ENCODE results near the gene SEC23B. TPM values are rescaled to one million over a fixed set of nuclear protein-coding genes. Genes with fewer than 3 reads are reported as not detected.

SEC23B gene
- total RNA-seq = 52.3 and 65.9 TPM in 2 replicates

GRCh38 chr20:18507218-18508191, at the start of gene SEC23B:
Gene SEC23B, plus strand, starts transcription at chr20:18507940. Its CDS starts 2,896 bp downstream, at chr20:18510836.

GRCh38 chr20:18466894-18467730, 40.6 kb upstream of the SEC23B start, which contains the start of the genes DZANK1 and POLR3F:
Gene DZANK1, minus strand, starts transcription at chr20:18467030. Its CDS starts 1,672 bp downstream, at chr20:18465358.
Gene POLR3F, plus strand, starts transcription at chr20:18467390. Its CDS starts 117 bp downstream, at chr20:18467507.

GRCh38 chr20:18496740-18497592, 10.8 kb upstream of the SEC23B start, which contains the start of gene RBBP9:
Gene RBBP9, minus strand, starts transcription at chr20:18497225. Its CDS starts 58 bp downstream, at chr20:18497167.

GRCh38 chr20:18566892-18567738, 59.4 kb downstream of the SEC23B start, which contains the start of gene SMIM26:
Gene SMIM26, plus strand, starts transcription at chr20:18567432. Its CDS starts 47 bp downstream, at chr20:18567479.

GRCh38 chr20:18587665-18588573, 80.2 kb downstream of the SEC23B start, which contains the start of gene DTD1:
Gene DTD1, plus strand, starts transcription at chr20:18588054. Its CDS starts 19 bp downstream, at chr20:18588073.

Other genes starting within 250 kb of the SEC23B start
- gene ZNF133, start 219.4 kb upstream of the SEC23B start, total RNA-seq = 12.8 and 20.0 TPM in 2 replicates
- 0.71 and 1.1 TPM in 2 replicates for gene DZANK1, start 40.9 kb upstream of the SEC23B start, total RNA-seq
- gene POLR3F, start 40.5 kb upstream of the SEC23B start, total RNA-seq = 9.7 and 14.2 TPM in 2 replicates
- 10.0 and 20.9 TPM in 2 replicates for gene RBBP9, start 10.7 kb upstream of the SEC23B start, total RNA-seq
- 81.5 and 146 TPM in 2 replicates for gene SMIM26, start 59.5 kb downstream of the SEC23B start, total RNA-seq
- 70.8 and 96.8 TPM in 2 replicates for gene DTD1, start 80.1 kb downstream of the SEC23B start, total RNA-seq

Measured in airway epithelial cell (primary cell).